K562 (cell line): ENCODE data around the gene ING1. TPM values are rescaled to one million over a fixed set of nuclear protein-coding genes. Genes with fewer than 3 reads are reported as not detected.

ENCODE experiments used
- ATAC-seq: fragments of 200-7000 bp; cut with Tn5 transposase; 3 replicates; pipeline ENCODE4 v1.9.1; 2020; ENCODE audit warnings: moderate library complexity
- BruUV-seq: library from RNA; stranded (reverse); fragments of 400-500 nt; replicated peaks from 2 replicates; lab custom pipeline; 2021; lab: Mats Ljungman, UMichigan
- CTCF ChIA-PET: fragments of 300-600 bp; formaldehyde crosslinking; extraction: SDS; loops from one replicate; lab custom pipeline; 2021; ENCODE audit warnings: low intra/inter-chr PET ratio; lab: Yijun Ruan, JAX
- POLR2A ChIA-PET: fragments of 300-600, 350-650 bp; sonication (Branson Sonifier 250); formaldehyde crosslinking; extraction: SDS; loops from one replicate; lab custom pipeline; 2021; ENCODE audit warnings: antibody characterized with exemption, inconsistent platforms; lab: Yijun Ruan, JAX
- DNase-seq, 4 experiments: peaks; one replicate each; pipeline versions ENCODE4 v3.0.0 to v3.0.0-alpha.2; 2011 to 2018; ENCODE audit warnings: low spot score in 3 of 4, mixed read lengths in 3 of 4; ENCODE audit errors: extremely low read depth in 1 of 4
- FAIRE-seq: peaks from 2 replicates; lab custom pipeline; 2011; peaks lifted over from hg19 to GRCh38; lab: Jason Lieb, UNC
- H2AFZ ChIP-seq: 2 replicates; pipeline ENCODE4 v1.6.0; 2011; ENCODE audit warnings: low read depth, low read length, control low read depth, inconsistent platforms
- H3K27ac ChIP-seq: fragments of 200-600 bp; 3 replicates; pipeline ENCODE4 v1.8.0; 2011; ENCODE audit warnings: low read depth, mild to moderate bottlenecking, control low read depth, inconsistent platforms, low read length, moderate library complexity, mixed read lengths; ENCODE audit errors: extremely low read depth
- H3K27me3 ChIP-seq, 2 experiments: fragments of 300-600 bp in 1 of 2; 2 replicates in 1 of 2; 3 replicates in 1 of 2; pipeline versions ENCODE4 v1.6.0 to v1.8.0; 2011; ENCODE audit warnings: inconsistent platforms in 2 of 2, low read length in 2 of 2, mild to moderate bottlenecking in 1 of 2, mixed read lengths in 1 of 2, moderate library complexity in 1 of 2; ENCODE audit not compliant: control insufficient read depth in 2 of 2, insufficient read depth in 2 of 2
- H3K36me3 ChIP-seq: fragments of 300-600 bp; 3 replicates; pipeline ENCODE4 v1.8.0; 2011; ENCODE audit warnings: mild to moderate bottlenecking, low read length, inconsistent platforms; ENCODE audit not compliant: control insufficient read depth, insufficient read depth
- H3K4me1 ChIP-seq, 2 experiments: fragments of 200-600 bp in 1 of 2; replicated peaks in 1 of 2; 2 replicates in 1 of 2; 3 replicates in 1 of 2; pipeline versions ENCODE4 v1.5.1 to v1.8.0; 2011; ENCODE audit warnings: inconsistent platforms in 2 of 2, low read length in 2 of 2, mild to moderate bottlenecking in 1 of 2, mixed read lengths in 1 of 2, moderate library complexity in 1 of 2; ENCODE audit not compliant: control insufficient read depth in 2 of 2, insufficient read depth in 2 of 2
- H3K4me2 ChIP-seq: 2 replicates; pipeline ENCODE4 v1.6.1; 2011; ENCODE audit warnings: low read length, control low read depth, inconsistent platforms, mixed read lengths; ENCODE audit not compliant: insufficient read depth
- H3K4me3 ChIP-seq: fragments of 200-600 bp; sonication (generic), shearing (Covaris generic); 2 replicates; pipeline ENCODE4 v1.5.1; 2016; ENCODE audit warnings: control low read depth, inconsistent platforms
- H3K79me2 ChIP-seq: fragments of 200-600 bp; 3 replicates; pipeline ENCODE4 v1.8.0; 2011; ENCODE audit warnings: low read length, inconsistent platforms; ENCODE audit not compliant: control insufficient read depth, insufficient read depth
- H3K9ac ChIP-seq, 2 experiments: 2 replicates each; pipeline versions ENCODE4 v1.6.0 to v1.6.1; 2011; ENCODE audit warnings: low read depth in 2 of 2, low read length in 2 of 2, control low read depth in 1 of 2, inconsistent platforms in 1 of 2, mild to moderate bottlenecking in 1 of 2, mixed read lengths in 1 of 2; ENCODE audit not compliant: insufficient read depth in 1 of 2
- H3K9me1 ChIP-seq: one replicate; pipeline ENCODE4 v1.6.0; 2011; ENCODE audit warnings: inconsistent platforms, mild to moderate bottlenecking, low read length, moderate library complexity; ENCODE audit not compliant: control insufficient read depth, insufficient read depth
- H3K9me3 ChIP-seq: replicated peaks from 2 replicates; pipeline ENCODE4 v1.5.1; 2011; ENCODE audit warnings: low read depth, low read length, inconsistent platforms; ENCODE audit not compliant: control insufficient read depth, insufficient read depth
- H4K20me1 ChIP-seq: replicated peaks from 2 replicates; pipeline ENCODE4 v1.6.1; 2011; ENCODE audit warnings: low read length, inconsistent platforms, mixed read lengths; ENCODE audit not compliant: control insufficient read depth, insufficient read depth
- PHF21A ChIP-seq: fragments of 450-650 bp; IDR thresholded peaks from 2 replicates; pipeline ENCODE4 v1.6.1; 2017; ENCODE audit warnings: low read depth, borderline replicate concordance
- RHOXF2B ChIP-seq: fragments of 250-450 bp; sonication (Bioruptor Pico); conservative IDR thresholded peaks from 2 replicates; pipeline ENCODE4 v1.5.1; 2021
- ZNF282 ChIP-seq: sonication (generic); formaldehyde crosslinking; IDR thresholded peaks from 2 replicates; pipeline ENCODE4 v1.8.1; 2023; ENCODE audit warnings: missing genetic modification reagents
- ZNF766 ChIP-seq: fragments of 200-800 bp; sonication (Bioruptor generic); conservative IDR thresholded peaks from 2 replicates; pipeline ENCODE4 v1.6.1; 2016; ENCODE audit warnings: missing genetic modification characterization, missing compliant biosample characterization
- WGBS: fragments of 100-300 bp; shearing (Covaris generic); methylation state at CpG from one replicate; pipeline ENCODE4 v1.1.6; 2016; ENCODE audit warnings: low coverage, mixed read lengths; ENCODE audit not compliant: insufficient coverage; ENCODE audit errors: missing lambda C conversion rate; 5-methylcytosine and 5-hydroxymethylcytosine counted together
- in situ Hi-C: fragments of 300-500 bp; cut with MboI; formaldehyde crosslinking; loops from 4 replicates; pipeline ENCODE4 v1.15.0; 2018; ENCODE audit warnings: inconsistent platforms, mixed read lengths
- intact Hi-C: fragments of 100-400 bp; cut with micrococcal nuclease; formaldehyde crosslinking; loops from 2 replicates; pipeline ENCODE4 v1.14.2; 2022
- polyA plus RNA-seq, 8 experiments: library from polyadenylated mRNA; depleted of rRNA in 4 of 8; stranded (reverse) in 5 of 8; unstranded in 3 of 8; fragments of >200 nt; fragmentation: Nextera tagmentation in 2 of 8; fragmentation: Illumina TruSeq in 1 of 8; extraction: Ambion mirVana in 2 of 8; extraction: Trizol in 1 of 8; gene quantifications; 2 replicates each; pipeline versions ENCODE4 v1.2.1 to v1.2.3, GENCODE V29; 2011 to 2014; ENCODE audit warnings: inconsistent platforms in 1 of 8, missing spikeins in 1 of 8
- total RNA-seq, 7 experiments: library from RNA; depleted of rRNA in 6 of 7; stranded (reverse); fragments of >200 nt in 6 of 7; fragmentation: Illumina TruSeq in 2 of 7; extraction: Trizol in 2 of 7; gene quantifications; 2 replicates each; pipeline versions ENCODE4 v1.2.1 to v1.2.3, GENCODE V29; 2011 to 2021; ENCODE audit warnings: low replicate concordance in 1 of 7
- TF ChIP-seq, protein P1 (sequence below), 3 experiments: fragments of 200-800 bp in 1 of 3; fragments of 250-450 bp in 1 of 3; fragments of 450-650 bp in 1 of 3; sonication (Bioruptor Pico) in 1 of 3; sonication (Bioruptor generic) in 1 of 3; formaldehyde crosslinking in 1 of 3; IDR thresholded peaks; 2 replicates each; pipeline versions ENCODE4 v1.6.1 to v1.8.0; 2016 to 2022; ENCODE audit warnings: mild to moderate bottlenecking in 2 of 3, missing genetic modification characterization in 2 of 3, missing compliant biosample characterization in 1 of 3, moderate library complexity in 1 of 3

The ING1 gene
- total and polyA plus RNA-seq, 9 of the 15 experiments (the other 6 are each of a cell fraction or from before 2014, with no cell fraction given), result 1.0 to 20.1 (median 8.2) TPM

DNA sequence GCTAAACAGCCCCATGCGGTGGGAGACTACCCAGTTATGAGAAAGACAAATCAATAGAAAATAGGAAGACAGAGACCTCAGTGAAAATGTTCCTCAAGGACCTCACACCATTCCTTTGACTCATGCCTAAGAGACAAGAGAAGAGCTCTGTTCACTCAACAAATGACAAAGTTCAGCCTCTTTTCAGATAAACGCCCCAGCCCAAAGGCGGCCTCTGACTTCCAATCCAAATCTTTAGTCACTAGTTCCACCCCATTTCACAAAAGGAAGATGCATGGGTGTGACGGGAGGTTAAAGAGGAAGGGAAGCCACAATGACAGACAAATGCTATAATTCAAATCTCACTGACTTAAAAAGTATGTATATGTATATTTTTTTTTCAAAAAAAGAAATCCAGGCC lies 15.7 kb upstream of the ING1 start (continued):
- TF ChIP-seq, protein P1, sequence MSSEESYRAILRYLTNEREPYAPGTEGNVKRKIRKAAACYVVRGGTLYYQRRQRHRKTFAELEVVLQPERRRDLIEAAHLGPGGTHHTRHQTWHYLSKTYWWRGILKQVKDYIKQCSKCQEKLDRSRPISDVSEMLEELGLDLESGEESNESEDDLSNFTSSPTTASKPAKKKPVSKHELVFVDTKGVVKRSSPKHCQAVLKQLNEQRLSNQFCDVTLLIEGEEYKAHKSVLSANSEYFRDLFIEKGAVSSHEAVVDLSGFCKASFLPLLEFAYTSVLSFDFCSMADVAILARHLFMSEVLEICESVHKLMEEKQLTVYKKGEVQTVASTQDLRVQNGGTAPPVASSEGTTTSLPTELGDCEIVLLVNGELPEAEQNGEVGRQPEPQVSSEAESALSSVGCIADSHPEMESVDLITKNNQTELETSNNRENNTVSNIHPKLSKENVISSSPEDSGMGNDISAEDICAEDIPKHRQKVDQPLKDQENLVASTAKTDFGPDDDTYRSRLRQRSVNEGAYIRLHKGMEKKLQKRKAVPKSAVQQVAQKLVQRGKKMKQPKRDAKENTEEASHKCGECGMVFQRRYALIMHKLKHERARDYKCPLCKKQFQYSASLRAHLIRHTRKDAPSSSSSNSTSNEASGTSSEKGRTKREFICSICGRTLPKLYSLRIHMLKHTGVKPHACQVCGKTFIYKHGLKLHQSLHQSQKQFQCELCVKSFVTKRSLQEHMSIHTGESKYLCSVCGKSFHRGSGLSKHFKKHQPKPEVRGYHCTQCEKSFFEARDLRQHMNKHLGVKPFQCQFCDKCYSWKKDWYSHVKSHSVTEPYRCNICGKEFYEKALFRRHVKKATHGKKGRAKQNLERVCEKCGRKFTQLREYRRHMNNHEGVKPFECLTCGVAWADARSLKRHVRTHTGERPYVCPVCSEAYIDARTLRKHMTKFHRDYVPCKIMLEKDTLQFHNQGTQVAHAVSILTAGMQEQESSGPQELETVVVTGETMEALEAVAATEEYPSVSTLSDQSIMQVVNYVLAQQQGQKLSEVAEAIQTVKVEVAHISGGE (CRISPR knock-in tag; IDR thresholded peaks at IDR 0.05), result no peak
- TF ChIP-seq ZNF282 (CRISPR knock-in tag) (no peak), RHOXF2B (CRISPR knock-in tag) (no peak)
- TF ChIP-seq, all 486 proteins: peak for 0

DNA sequence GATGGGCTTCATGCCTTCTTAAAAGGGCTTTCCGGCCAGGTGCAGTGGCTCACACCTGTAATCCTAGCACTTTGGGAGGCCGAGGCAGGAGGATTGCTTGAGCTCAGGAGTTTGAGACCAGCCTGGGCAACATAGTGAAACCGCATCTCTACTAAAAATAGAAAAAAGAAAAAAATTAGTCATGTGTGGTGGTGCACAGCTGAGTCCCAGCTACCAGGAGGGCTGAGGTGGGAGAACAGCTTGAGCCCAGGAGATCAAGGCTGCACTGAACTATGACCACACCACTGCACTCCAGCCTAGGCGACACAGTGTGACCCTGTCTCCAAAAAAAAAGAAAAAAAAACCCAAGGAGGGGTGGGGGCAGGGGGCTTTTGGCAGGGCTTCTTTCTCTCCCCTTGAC lies 14.8 kb upstream of the ING1 start:
- H2AFZ ChIP-seq, result no peak overlapping the region
- FAIRE-seq (no peak), DNase-seq (no peak), ATAC-seq (no peak)
- peaks cover 59% of the 10 kb centered on the region; the same call in 1 of the 3 replicates for H3K36me3 ChIP-seq
- H3K27ac ChIP-seq, result no peak overlapping the region
- H3K4me2 ChIP-seq, result no peak overlapping the region
- no peaks in the 10 kb centered on the region for H3K9me1 ChIP-seq
- WGBS, result 100% methylated on average over 2 of the region's 4 CpGs
- no TSS peak for BruUV-seq
- ChIA-PET POLR2A (no interaction called here), CTCF (no interaction called here)
- no peak overlapping the region for H3K4me3 ChIP-seq
- H3K4me1 ChIP-seq, result peaks cover 0 to 4% of the 10 kb centered on the region in 2 experiments; a peak in 3 of 5 replicates
- intact Hi-C loops (no loop called here), in situ Hi-C loops (no loop called here)
- H3K9ac ChIP-seq, result no peak overlapping the region
- TF ChIP-seq ZNF766 (no peak), PHF21A (no peak)
- no peaks in the 10 kb centered on the region for H3K9me3 ChIP-seq
- peaks cover 8% of the 10 kb centered on the region for H3K79me2 ChIP-seq
- no peaks in the 10 kb centered on the region for H4K20me1 ChIP-seq
- no peaks in the 10 kb centered on the region for H3K27me3 ChIP-seq
